Cerebellar nuclear complex (tissue), 1 donor: ENCODE data around the gene LSM14A.
A peak's percentile ranks its signal among the peaks of the same experiment; 100 is the strongest.
"Not testable (repeated sequence)": the region's sequence is repeated elsewhere in the genome, so short reads cannot be mapped to it uniquely, and the experiment has no call there.

Experiments
- DNase-seq, 2 experiments: peaks; one replicate each; lab custom pipeline; 2025; lab: John Stamatoyannopoulos, UW

The LSM14A gene

DNA sequence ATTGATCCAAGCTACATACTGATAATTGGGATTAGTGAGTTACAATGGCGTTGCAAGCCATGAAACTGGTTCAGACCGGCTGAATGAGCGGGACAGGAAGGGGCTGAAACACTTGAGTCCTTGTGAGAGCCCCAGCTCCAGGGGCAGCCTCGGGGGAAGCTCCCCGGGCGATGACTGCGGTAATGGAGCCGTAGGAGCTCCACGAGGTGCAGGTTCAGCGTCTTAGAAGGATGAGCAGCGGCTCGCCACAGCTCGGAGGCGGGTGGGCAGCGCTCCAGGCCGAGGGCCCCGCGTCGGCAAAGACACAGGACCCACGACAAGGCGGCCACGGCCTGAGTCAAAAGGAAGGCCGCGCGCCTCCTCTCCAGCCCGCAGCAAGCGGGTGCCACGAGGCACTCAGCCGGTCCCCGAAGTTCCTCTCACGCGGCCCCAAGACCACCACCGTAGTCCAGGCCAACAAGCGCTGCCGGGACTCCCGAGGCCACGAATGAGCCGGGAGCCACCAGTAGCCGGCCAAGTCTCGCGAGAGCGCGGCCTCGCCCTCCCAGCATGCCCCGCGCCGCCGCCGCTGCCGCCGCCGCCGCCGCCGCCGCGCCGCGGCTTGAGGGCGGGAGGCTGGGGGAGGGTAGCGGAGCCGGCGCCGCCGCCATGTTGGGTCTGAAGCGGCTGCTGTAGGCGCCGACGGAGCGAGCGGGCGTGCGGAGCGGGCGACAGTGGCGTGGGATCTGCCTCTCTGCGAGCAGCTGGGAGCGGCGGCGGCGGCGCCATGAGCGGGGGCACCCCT is at the start of gene LSM14A:
TSS of gene LSM14A (plus strand) at position 628 of the 784 bp plus-strand sequence. CDS start at position 767, 139 bp downstream.
- DNase-seq: no peak

DNA sequence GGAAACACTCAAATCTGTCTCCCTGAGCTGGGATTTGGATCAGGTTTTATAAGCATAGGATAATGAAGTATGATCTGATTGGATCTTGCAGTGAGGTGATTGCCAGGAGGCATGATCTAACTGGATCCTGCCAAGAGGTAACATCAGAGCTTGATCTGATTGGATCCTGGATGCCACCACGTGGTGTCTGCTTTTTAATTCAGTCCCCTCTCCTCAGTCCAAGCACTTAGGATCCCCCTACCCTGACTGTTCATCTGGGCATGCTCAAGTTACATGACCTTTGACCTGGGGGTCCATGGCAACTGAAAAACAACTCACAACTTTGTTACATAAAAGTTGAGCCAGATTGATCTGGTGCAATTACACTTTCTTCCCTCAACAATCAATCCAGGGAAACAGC is 47.5 kb upstream of the LSM14A start:
- no peak for DNase-seq

DNA sequence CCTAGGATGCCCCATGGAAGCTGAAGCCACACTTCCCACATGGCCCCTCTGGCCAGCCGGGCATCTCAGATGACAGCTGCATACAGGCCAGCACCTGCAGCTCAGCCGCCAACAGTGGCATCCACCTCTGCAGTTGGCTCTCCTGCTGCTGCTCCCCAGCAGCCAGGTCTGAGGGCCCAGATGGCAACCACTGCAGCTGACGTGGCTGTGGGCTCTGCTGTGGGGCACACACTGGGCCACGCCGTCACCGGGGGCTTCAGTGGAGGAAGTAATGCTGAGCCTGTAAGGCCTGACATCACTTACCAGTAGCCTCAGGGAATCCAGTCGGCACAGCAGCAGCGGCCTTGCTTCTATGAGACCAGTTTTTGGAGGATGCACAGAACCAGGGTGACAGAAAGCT is 45.3 kb upstream of the LSM14A start:
- DNase-seq: no peak

DNA sequence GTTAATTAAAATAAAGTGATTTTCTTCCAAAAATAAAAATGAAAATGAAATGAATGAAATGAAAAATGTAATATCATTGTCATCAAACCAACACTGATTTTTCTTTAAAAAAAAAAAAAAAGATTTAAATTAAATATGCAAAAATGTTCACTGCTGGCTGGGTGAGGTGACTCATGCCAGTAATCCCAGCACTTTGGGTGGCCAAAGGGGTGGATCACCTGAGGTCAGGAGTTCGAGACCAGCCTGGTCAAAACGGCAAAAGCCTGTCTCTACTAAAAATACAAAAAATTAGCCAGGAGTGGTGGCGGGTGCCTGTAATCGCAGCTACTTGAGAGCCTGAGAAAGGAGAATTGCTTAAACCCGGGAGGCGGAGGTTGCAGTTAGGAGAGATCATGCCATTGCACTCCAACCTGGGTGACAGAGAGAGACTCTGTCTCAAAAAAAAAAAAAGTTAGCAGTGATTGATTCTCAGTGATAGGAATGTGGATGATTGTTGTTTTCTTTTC is 44.6 kb upstream of the LSM14A start:
- DNase-seq: no peak

DNA sequence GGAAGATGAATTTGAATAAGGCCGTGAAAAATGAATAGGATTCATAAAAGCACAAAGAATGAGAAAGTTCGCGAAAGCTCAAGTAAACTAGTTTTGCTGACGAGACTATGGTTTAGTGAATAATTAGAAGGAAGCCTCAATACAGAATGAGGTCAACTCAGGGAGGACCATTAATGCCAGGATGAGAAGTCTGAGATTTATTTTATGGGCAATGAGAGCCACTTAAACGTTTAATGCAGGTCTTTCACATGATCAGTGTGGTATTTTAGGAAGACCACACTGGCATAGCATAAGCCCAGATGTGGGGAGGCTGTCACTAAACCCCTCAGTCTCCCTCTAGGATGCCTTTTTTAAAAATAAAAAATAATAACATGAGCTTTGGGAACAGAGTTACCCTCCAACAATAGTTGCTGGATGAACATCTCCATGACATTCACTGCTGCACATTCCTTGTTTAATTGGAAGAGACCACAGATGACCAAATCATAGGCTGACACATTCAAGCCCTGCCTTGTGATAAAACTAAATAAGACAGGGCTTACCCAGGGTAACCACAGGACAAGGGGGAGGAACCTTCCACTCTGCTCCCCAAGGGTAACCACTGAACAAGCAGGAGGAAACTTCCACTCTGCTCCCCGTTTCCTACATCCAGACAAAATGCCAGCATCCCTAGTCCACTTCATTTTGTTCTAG is 43.6 kb upstream of the LSM14A start:
- no peak for DNase-seq

DNA sequence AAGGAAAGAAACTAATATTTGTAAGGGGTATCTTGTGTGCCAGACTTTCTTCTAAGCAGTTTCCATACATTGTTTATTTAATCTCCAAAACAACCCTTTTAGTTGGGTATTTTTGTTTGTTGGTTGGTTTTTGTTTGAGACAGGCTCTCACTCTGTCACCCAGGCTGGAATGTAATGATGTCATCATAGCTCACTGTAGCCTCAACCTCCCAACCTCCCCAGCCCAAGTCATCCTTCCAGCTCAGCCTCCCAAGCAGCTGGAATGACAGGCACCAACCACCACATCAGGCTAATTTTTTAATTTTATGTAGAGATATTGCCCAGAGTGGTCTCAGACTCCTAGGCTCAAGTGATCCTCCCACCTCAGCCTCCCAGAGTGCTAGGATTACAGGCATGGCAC is 41.2 kb upstream of the LSM14A start:
- no peak for DNase-seq

DNA sequence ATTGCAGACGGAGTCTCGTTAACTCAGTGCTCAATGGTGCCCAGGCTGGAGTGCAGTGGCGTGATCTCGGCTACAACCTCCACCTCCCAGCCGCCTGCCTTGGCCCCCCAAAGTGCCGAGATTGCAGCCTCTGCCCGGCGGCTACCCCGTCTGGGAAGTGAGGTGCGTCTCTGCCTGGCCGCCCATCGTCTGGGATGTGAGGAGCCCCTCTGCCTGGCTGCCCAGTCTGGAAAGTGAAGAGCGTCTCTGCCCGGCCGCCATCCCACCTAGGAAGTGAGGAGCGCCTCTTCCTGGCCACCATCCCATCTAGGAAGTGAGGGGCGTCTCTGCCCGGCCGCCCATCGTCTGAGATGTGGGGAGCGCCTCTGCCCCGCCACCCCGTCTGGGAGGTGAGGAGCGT is 40.2 kb upstream of the LSM14A start:
- not testable (repeated sequence) for DNase-seq

DNA sequence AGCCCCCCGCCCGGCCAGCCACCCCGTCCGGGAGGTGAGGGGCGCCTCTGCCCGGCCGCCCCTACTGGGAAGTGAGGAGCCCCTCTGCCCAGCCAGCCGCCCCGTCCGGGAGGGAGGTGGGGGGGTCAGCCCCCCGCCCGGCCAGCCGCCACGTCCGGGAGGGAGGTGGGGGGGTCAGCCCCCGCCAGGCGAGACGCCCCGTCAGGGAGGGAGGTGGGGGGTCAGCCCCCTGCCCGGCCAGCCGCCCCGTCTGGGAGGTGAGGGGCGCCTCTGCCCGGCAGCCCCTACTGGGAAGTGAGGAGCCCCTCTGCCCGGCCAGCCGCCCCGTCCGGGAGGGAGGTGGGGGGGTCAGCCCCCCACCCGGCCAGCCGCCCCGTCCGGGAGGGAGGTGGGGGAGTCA is 39.6 kb upstream of the LSM14A start:
- not testable (repeated sequence) for DNase-seq

DNA sequence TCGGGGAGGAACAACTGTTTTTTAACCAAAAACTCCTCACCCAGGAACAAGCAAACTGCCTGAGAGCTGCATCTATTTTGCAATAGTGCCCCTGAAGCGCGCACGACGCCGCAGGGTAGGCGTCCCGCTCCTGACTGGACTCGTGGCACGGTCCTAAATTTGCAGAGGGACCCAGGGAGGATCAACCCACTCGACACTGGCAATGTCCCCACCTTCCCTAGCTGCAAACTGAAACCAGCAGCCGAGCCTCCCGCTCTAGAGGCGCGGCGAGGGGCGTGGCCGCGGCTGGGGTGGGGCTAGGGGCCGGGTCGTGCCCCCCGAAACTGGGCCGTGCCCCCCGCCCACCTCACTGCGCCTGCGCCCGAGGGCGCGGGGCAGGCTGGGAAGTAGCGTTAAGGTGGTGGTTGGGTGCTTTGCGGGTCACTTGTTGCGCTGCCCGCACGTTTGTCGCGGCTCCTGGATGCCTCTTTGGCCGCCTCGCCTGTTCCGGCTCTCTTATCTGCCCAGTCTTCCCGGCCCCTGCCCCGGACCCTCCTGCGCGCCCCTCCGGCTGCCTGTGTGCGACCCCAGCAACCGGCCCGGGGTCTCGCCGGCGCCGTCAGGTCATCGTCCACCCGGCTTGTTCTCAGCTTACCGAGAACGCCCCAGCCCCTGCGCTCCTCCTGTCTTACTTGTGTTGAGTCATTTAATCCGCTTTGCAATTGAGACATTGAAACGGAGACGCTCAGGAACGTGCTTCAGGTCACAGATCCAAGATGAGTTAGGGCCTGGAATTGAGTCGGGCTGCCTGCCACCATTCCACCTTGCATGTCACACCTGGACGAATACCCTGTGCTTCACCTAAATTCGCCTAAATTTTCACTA is 37.9 kb upstream of the LSM14A start:
- peak in 1 of 2 experiments; percentile 33 for DNase-seq

DNA sequence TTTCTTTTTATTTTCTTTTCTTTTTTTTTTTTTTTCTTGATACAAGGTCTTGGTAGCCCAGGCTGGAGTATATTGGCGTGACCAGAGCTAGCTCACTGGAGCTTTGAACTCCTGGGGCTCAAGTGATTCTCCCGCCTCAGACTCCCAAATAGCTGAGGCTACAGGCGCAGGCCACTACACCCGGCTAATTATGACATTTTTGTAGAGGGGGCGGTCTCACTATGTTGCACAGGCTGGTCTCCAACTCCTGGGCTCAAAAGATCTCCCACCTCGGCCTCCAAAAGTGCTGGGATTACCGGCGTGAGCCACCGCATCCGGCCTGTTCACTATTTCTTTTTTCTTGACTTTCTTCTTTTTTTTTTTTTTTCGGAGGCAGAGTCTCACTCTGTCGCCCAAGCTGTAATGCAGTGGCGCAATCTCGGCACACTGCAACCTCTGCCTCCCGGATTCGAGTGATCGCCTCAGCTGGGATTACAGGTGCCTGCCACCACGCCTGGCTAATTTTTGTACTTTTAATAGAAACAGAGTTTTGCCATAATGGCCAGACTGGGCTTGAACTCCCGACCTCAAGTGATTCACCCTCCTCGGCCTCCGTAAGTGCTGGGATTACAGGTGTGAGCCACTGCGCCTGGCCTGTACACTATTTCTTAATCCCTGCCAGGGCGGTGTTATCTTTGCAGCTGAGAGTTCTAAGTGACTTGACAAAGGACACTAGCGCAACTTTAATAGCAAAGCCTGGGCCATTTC is 37.1 kb upstream of the LSM14A start:
- DNase-seq: no peak

DNA sequence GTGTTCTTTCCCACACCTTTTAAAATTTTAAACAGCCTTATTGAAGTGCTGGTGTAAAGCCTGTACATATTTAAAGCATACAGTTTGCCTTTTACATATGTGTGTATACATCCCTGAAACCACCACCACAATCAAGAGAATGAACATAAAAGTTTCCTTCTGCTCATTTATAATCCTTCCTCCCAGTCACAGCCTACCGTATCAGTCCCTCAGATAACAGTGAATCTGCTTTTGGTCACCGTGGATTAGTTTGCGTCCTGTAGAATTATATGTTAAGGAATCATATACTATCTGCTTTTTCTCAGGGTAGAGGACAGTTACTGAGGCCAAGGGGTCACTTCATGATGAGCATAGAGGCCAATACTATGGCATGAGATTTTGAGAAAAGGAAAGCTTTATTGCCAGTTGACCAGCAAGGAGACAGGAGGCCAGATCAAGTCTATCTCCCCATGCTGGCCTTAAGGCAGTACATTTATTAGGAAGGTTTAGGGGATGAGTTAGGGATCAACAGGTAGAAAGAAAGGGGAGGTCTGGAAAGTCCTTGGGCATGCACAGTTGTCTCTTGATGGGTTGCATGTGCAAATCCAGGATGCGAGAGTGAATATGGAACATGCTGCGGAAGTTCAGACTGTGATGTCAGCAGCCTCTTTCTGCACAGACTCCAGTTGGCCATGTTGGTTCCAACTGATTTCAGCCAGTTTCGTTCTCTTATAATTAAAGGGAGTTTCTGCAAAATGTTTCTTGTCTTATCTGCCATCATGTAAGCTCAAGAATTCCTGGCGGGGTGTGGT is 36.3 kb upstream of the LSM14A start:
- no peak for DNase-seq

DNA sequence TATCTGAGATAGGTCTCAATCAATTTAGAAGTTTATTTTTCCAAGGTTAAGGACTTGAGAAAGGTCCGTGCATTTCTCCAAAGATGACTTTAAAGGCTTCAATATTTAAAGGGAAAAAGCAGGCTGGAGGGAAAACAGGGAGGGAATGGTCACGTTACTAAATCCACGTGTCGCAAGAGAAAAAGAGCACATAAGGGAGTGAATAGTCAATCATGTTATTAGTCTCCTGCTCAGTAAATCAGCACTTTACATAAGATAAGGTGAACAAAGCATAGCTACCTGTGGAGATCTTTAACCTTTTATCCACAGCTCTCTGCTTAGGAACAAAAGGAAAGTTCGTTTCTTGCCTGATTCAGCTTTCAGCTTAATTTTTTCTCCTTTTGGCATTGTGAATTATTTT is 31.3 kb upstream of the LSM14A start:
- DNase-seq: no peak

DNA sequence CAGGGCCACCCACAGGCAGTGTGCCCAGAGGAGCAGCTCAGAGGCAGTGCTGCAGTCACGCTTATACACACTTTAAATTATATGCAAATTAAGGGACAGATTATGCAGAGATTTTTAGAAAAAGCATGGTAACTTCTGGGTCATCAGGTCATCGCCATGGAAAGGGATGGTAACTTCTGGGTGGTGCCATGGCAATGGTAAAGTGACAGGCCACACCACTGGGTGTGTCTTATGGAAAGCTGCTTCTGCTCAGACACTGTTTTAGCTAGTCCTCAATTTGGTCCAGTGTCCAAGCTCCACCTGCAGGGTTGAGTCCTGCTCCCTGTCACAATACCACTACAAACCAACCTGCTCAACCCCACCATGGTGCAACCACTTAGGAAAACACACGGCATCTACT is 29.9 kb upstream of the LSM14A start:
- DNase-seq: no peak

DNA sequence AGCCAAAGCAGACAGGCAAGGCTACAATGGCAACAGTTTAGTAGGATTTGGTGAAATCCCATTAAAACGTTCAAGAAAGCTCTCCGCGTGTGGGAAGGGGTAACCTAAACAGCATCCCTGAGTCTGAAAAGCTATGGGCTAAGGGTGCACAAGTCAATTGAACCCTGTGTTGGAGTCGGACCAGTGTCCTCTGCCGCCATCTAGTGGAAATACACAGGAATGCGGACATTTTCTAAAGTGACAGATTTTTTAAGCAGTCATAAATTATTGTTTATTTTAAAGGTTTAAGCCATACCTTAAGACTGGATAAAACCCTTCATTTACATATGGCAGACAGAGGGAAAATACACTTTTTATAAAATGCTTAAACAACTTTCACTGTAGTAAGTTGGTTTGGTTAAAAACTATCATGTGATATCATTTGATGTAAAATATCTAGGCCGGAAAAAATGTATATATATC is 26.5 kb upstream of the LSM14A start:
- peak in 1 of 2 experiments; percentile 14 for DNase-seq

DNA sequence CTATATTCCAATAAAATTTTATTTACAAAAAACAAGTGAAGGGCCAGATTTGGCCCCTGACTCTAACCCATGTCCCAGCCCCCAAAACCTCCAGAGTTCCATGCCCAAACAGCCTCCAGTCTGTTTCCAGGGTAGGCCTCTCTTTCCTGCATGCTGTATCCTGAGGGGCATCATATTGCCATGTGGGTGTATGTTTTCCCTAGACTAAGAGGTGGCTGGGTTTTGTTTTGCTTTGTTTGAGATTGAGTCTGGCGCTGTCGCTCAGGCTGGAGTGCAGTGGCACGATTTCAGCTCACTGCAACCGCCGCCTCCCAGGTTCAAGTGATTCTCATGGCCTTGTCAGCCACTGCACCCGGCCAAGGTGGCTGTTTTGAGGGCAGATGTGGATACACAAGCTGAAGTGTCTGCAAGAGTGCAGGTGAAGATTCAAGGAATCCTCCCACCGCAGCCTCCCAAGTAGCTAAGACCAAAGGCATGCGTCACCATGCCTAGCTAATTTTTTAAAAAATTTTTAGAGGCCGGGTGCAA is 23.6 kb upstream of the LSM14A start:
- DNase-seq: no peak

DNA sequence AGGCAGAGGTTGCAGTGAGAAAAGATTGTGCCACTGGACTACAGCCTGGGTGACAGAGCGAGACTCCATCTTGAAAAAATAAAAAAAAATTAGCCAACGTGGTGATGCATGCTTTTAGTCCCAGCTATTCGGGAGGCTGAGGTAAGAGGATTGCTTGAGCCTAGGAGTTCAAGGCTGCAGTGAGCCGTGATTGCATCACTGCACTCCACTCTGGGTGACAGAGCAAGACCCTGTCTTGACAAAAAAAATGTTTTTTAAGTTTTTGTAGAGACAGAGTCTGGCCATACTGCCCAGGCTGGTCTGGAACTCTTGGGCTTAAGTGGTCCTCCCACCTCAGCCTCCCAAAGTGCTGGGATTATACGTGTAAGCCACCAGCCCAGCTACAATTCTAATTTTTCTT is 22.4 kb upstream of the LSM14A start:
- no peak for DNase-seq

DNA sequence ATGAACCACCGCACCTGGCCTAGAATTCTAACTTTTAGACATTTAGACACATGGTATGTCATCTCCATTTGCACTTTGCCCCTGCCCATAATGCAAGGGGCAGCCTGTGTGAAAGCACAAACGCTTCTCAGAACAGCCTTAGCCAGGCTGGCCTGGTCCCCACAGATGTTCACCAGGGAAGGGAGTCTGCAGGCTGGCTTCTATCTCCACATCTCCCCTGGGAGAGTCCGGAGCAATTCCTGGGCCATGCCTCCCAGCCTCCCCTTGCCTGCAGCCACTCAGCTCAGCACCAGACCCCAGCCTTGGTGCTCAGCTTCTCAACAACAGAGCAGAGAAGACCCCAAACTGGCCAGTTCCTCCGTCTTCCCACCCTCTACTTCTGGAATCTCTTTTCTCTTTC is 21.7 kb upstream of the LSM14A start:
- no peak for DNase-seq

DNA sequence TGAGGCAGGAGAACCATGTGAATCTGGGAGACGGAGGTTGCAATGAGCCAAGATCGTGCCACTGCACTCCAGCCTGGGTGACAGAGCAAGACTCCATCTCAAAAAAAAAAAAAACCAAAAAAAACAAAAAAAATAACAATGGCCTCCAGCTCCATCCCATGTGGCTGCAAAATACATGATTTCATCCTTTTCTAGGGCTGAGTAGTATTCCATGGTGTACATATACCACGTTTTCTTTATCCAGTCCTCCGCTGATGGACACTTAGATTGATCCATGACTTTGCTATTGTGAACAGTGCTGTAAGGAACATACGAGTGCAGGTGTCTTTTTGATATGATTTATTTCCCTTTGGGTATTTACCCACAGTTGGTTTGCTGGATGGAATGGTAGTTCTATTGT is 20.9 kb upstream of the LSM14A start:
- no peak for DNase-seq

DNA sequence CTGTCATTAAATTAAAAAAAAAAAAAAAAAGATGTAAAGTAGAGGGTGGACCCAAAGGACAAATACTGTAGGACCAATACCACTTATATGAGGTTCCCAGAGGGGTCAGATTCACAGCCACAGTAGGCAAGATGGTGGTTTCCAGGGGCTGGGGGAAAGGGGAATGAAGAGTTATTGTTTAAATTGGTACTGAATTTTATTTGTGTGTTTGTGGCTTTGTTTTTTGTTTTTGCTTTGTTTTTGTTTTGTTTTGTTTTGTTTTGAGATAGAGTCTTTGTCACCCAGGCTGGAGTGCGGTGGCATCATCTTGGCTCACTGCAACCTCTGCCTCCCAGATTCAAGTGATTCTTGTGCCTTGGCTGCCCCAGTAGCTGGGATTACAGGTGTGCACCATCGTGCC is 17.9 kb upstream of the LSM14A start:
- DNase-seq: no peak

DNA sequence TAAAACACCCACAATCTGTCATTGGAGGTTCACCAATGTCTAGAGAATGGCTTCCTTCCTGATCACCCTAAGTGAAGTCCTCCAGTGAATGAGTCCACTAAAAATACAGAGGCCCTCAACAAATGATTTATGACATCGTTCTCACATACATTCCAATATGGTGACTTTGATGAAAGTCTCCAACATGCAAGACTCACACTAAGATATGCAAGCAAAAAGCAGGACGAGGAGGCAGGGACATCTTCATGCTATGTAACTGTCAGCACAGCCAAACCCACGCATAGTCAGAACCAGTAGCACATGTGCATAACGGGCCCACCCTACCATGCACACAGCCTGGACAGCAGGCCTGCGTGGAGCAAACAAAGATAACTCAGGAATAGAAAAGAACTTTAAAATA is 16.6 kb upstream of the LSM14A start:
- no peak for DNase-seq
